ENCODE data around the gene NAV2.

GRCh38 chr11:19994672-19995071 is 282.0 kb downstream of the NAV2 start:
- TF ChIP-seq CTCF (IDR thresholded peaks at IDR 0.05) = no peak
- no peak for TF ChIP-seq POLR2A (IDR thresholded peaks at IDR 0.05)
- TF ChIP-seq EP300 (IDR thresholded peaks at IDR 0.05) = no peak
